Nephron (organoid): ENCODE results near the gene NCKAP5L.

ENCODE experiments used
- H3K27ac Mint-ChIP-seq, 3 experiments: 2 replicates each; pipeline ENCODE4 v1.8.0; 2020; ENCODE audit warnings: mixed read lengths in 3 of 3, mild to moderate bottlenecking in 2 of 3, moderate library complexity in 1 of 3
- H3K27me3 Mint-ChIP-seq: 2 replicates; pipeline ENCODE4 v1.8.0; 2021; ENCODE audit warnings: low read depth, mild to moderate bottlenecking, moderate library complexity, mixed read lengths
- H3K36me3 Mint-ChIP-seq: 2 replicates; pipeline ENCODE4 v1.8.0; 2020; ENCODE audit warnings: low read depth, mixed read lengths
- H3K4me1 Mint-ChIP-seq: 2 replicates; pipeline ENCODE4 v1.8.0; 2020; ENCODE audit warnings: mixed read lengths
- H3K4me3 Mint-ChIP-seq, 3 experiments: 2 replicates each; pipeline ENCODE4 v1.8.0; 2020; ENCODE audit warnings: mild to moderate bottlenecking in 3 of 3, mixed read lengths in 3 of 3, moderate library complexity in 2 of 3
- H3K9me3 Mint-ChIP-seq: 2 replicates; pipeline ENCODE4 v1.8.0; 2020; ENCODE audit warnings: mixed read lengths
- CTCF ChIP-seq, 3 experiments: fragments of 200-600 bp; sonication (generic); IDR thresholded peaks; one replicate each; pipeline ENCODE4 v1.5.0; 2021; ENCODE audit warnings: antibody characterized with exemption in 3 of 3; ENCODE audit not compliant: unreplicated experiment in 3 of 3

Gene NCKAP5L

GRCh38 chr12:49748306-49748705 lies 79.9 kb downstream of the NCKAP5L start:
- peaks cover 41% of the 10 kb centered on the region for H3K4me1 Mint-ChIP-seq

DNA sequence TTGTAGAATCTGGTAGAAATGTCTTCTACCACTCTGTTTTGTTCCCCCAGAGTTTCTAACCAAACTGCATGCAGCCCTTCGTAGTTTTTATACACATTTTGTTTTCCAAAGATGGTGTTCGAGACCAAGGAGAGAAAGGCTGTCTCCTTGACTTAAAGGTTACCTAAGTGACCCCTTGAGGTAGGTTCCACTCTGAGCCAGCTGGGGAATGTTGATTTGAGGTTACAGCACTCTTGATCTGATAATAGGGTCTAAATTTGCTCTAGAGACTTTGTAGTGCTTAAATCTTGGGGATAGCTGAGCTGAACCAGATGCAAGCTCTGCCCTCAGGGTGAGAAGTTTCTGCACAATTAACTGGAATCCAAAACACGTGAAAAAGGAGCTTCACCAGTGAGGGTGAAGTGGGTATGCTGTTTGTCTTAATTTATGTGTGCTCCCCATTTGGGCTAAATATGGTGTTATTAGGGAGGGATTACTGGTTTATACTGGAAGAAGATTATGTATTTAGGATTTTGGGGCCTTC lies 83.8 kb downstream of the NCKAP5L start:
- Mint-ChIP-seq H3K36me3 (peaks cover 17% of the 10 kb centered on the region), H3K27me3 (no peaks in the 10 kb centered on the region), H3K27ac (peak overlapping the region in 2 of 3 experiments; percentile 30 to 40), H3K4me3 (peak overlapping the region; percentile 63 to 93 (median 68)), H3K9me3 (no peaks in the 10 kb centered on the region), H3K4me1 (peaks cover 35% of the 10 kb centered on the region)
- TF ChIP-seq CTCF (IDR thresholded peaks at IDR 0.05; ENCODE audit: unreplicated experiment in 3 of 3), result no peak

More at GRCh38 chr12:49748306-49748705, 79.9 kb downstream of the NCKAP5L start:
- no peak overlapping the region for H3K4me3 Mint-ChIP-seq
- peaks cover 29% of the 10 kb centered on the region for H3K36me3 Mint-ChIP-seq
- H3K27ac Mint-ChIP-seq, result peak overlapping the region in 1 of 3 experiments; percentile 71
- no peaks in the 10 kb centered on the region for H3K27me3 Mint-ChIP-seq
- no peak for TF ChIP-seq CTCF (IDR thresholded peaks at IDR 0.05; ENCODE audit: unreplicated experiment in 3 of 3)
- no peaks in the 10 kb centered on the region for H3K9me3 Mint-ChIP-seq

GRCh38 chr12:49741882-49742620 lies 86.2 kb downstream of the NCKAP5L start:
- Mint-ChIP-seq H3K9me3 (no peaks in the 10 kb centered on the region), H3K27me3 (peaks cover 4% of the 10 kb centered on the region), H3K27ac (peak overlapping the region; percentile 94 to 99 (median 98))

More at GRCh38 chr12:49741882-49742620, 86.2 kb downstream of the NCKAP5L start:
- no peak for TF ChIP-seq CTCF (IDR thresholded peaks at IDR 0.05; ENCODE audit: unreplicated experiment in 3 of 3)
- H3K4me3 Mint-ChIP-seq, result peak overlapping the region; percentile 92 to 95 (median 93)
- H3K36me3 Mint-ChIP-seq, result peaks cover 17% of the 10 kb centered on the region
- peaks cover 27% of the 10 kb centered on the region for H3K4me1 Mint-ChIP-seq
